Effector CD8-positive, alpha-beta T cell (primary cell): ENCODE results near the gene DRAXIN.
A peak's percentile ranks its signal among the peaks of the same experiment; 100 is the strongest.

Source experiments
- DNase-seq: peaks from one replicate; lab custom pipeline; 2025; lab: John Stamatoyannopoulos, UW

DRAXIN gene

GRCh38 chr1:11736746-11737639 lies 45.5 kb downstream of the DRAXIN start:
- DNase-seq: peak; percentile 21

GRCh38 chr1:11738096-11738495 lies 46.6 kb downstream of the DRAXIN start:
- no peak for DNase-seq

DNA sequence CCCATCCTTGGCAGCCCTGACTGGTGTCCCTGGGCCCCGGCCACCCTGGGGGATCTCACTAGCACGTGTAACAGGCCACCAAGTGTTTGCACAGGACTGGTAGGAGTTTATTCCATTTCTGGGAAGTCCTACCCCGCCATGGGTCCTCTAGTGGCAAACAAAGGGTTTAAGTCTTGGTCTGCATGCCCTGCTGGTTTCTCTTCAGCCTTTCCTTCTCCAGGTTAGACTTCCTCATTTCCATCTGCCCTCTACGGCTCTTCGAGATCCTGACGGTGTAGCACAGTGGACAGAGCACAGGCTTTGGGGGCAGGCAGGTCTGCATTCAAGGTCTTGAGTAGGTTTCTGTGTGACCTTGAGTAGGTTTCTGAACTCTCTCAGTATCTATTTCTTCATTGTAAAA lies 47.3 kb downstream of the DRAXIN start:
- no peak for DNase-seq

- no peak for DNase-seq
These were observed 49.0 kb downstream of the DRAXIN start for GRCh38 chr1:11740258-11741192.

- DNase-seq: no peak
These were observed 50.0 kb downstream of the DRAXIN start for GRCh38 chr1:11741482-11741881.

- no peak for DNase-seq
These were observed 50.5 kb downstream of the DRAXIN start for GRCh38 chr1:11741919-11742558.

GRCh38 chr1:11744287-11744686 lies 52.8 kb downstream of the DRAXIN start:
- DNase-seq: no peak

DNA sequence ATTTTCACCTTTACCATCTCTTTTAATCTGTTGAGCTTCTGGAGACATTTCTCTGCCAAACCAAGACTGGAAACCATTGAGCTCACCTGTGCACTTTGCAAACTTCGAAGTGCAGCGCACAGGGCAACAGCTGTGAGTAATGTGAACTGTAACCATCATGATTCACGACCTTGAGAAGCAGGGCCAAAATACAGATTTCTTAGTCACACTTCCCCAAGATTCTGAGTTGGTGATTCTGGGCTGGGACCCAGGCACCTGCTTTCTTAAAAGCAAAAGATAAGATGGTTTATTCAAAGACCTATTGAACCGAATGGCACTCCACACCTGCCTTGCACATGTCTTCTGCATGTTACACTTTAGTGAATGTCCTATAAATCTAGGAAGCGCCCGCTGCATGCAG lies 54.6 kb downstream of the DRAXIN start:
- no peak for DNase-seq

DNA sequence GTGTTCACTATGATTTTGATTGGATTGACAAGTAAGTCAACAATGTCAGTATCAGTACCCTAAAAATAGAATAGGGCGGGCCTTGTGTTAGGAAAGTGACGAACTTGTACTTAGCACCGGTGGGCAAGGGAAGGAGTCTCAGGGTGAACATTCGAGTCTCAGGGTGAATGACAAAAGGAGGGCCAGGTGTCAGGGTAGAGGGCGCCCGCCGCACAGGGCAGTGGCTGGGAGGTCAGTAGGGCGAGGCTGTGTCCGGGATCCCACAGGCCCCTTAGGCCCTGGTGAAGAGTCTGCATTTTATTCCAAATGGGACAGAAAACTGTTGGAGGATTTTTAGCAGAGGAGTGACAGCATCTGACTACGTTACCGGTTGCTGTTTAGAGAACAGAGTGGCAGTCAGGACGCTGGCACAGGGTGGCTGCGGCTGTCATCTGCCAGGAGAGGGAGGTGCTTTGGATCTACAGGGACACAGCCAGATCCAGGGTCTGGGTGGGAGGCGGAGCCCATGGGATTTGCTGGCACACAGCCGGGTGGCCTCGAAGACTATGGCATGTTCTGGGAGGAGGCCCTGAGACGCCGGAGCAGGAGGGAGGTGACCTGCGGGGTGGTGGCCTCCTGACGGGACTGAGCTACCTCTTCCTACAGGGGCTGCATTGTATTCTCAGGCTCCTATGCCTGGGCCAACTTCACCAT lies 55.4 kb downstream of the DRAXIN start:
- no peak for DNase-seq

GRCh38 chr1:11748294-11749202 lies 57.0 kb downstream of the DRAXIN start:
- no peak for DNase-seq

- DNase-seq: no peak
These were observed 57.7 kb downstream of the DRAXIN start for GRCh38 chr1:11749203-11749689.

- no peak for DNase-seq
These were observed 58.5 kb downstream of the DRAXIN start for GRCh38 chr1:11749996-11750395.

DNA sequence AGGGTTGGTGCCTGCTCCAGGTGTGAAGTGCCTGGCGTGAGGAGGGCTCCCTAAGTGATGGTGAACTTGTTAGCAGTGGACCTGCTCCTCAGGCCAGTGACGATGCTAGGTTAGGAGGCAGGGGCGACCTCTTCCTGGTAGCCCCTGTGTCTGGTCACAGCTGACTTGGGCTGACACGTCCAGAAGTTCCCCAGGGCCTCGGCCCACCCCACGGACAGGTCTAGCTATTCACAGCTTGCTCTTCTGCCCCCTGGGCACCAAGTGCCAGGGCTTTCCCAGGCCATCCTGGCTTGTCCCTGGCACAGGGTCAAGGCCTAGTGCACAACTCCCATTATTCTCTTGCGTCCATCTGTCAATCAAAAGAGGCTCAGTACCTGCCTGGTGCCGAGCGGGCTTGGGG lies 59.6 kb downstream of the DRAXIN start:
- DNase-seq: no peak

DNA sequence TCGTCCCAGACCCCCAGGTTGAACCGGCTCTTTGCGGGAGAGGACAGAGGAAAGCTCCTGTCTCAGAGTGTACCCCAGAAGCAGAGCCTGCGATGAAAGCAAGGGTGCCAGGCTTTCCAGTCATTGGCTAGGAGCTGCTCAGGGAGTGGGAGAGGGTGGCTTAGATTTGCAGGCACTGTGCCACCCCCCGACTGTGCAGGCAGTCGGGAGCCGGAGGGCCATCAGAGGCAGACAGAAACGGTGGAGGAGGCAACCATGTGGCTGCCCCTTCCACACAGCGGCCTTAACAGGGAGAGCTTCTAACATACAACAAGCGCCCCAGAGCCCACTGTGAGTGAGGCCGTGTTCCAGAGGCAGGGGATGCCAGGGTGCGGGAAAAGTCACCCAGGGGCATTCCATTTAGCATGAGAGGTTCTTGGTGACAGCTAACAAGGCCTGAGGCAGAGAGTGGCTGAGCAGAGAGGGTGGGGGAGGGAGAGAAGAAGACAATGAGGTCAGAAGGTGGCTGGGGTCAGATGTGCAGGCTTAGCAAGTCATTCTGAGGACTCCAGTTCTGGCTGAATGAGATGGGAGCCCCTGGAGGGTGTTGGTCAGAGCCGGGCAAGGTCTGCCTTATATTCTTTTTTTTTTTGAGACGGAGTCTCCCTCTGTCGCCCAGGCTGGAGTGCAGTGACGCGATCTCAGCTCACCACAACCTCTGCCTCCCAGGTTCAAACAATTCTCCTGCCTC lies 61.0 kb downstream of the DRAXIN start:
- DNase-seq: no peak

- no peak for DNase-seq
These were observed 62.2 kb downstream of the DRAXIN start for GRCh38 chr1:11753555-11754208.

- DNase-seq: no peak
These were observed 65.5 kb downstream of the DRAXIN start for GRCh38 chr1:11757047-11757446.

DNA sequence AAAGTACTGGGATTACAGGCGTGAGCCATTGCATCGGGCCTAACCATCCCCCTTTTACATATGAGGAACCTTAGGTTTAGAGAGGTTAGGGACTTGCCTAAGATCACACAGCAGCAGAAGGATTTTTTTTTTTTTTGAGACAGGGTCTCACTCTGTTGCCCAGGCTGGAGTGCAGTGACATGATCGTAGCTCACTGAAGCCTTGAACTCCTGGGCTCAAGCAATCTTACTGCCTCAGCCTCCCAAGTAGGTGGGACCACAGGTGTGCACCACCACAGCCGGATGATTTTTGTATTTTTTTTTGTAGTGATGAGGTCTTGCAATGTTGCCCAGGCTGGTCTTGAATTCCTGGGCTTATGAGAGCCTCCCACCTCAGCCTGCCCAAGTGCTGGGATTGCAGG lies 68.3 kb downstream of the DRAXIN start:
- DNase-seq: no peak

DNA sequence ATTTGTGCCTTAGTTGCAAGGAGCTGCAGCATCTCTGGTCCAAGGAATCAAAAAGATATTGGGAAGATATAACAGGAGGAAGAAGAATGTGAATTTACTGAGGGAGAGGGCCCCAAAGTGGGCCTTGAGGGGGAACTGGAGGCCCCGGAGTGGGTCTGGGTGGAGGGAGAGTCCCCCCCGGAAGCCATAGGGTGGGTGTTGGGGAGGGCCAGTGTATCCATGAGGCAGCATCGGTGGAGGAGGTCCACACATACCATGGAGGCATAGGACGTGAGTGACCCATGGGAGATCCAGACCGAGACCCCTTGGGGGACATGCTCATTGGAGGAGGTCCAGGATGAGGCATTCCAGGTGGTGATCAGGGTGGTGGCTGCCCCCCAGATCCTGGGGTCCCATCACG lies 69.8 kb downstream of the DRAXIN start:
- no peak for DNase-seq

- peak; percentile 7 for DNase-seq
These were observed 70.5 kb downstream of the DRAXIN start, which contains the start of gene C1orf167 for GRCh38 chr1:11761988-11762406. Gene C1orf167, plus strand, starts transcription at chr1:11762193. Its CDS starts 2,208 bp downstream, at chr1:11764401.
